Dendritic cell treated with granulocyte-macrophage colony-stimulating factor and Interleukin-4, amounts not matched to agents 40 ng/mL and 50 ng/mL, for 4 days (primary cell): ENCODE data around the gene CNTD1.

Experiments used
- H3K27ac Mint-ChIP-seq: one replicate; pipeline ENCODE4 v1.8.0; 2022; ENCODE audit warnings: mild to moderate bottlenecking, mixed read lengths
- H3K27me3 Mint-ChIP-seq: one replicate; pipeline ENCODE4 v1.8.0; 2022; ENCODE audit warnings: mild to moderate bottlenecking, mixed read lengths
- H3K36me3 Mint-ChIP-seq: one replicate; pipeline ENCODE4 v1.8.0; 2022; ENCODE audit warnings: low read depth, mixed read lengths
- H3K4me1 Mint-ChIP-seq: one replicate; pipeline ENCODE4 v1.8.0; 2022; ENCODE audit warnings: low read depth, mixed read lengths
- H3K4me3 Mint-ChIP-seq: one replicate; pipeline ENCODE4 v1.8.0; 2022; ENCODE audit warnings: mild to moderate bottlenecking, moderate library complexity, mixed read lengths
- H3K9me3 Mint-ChIP-seq: one replicate; pipeline ENCODE4 v1.8.0; 2022; ENCODE audit warnings: mixed read lengths
- intact Hi-C: fragments of 100-400 bp; cut with micrococcal nuclease; formaldehyde crosslinking; loops from one replicate; pipeline ENCODE4 v1.15.0; 2022

CNTD1 gene

GRCh38 chr17:42806249-42806648, 7.6 kb downstream of the CNTD1 start:
- Mint-ChIP-seq H3K4me1 (no peaks in the 10 kb centered on the region), H3K27me3 (no peaks in the 10 kb centered on the region), H3K27ac (no peak overlapping the region), H3K9me3 (no peaks in the 10 kb centered on the region), H3K4me3 (no peak overlapping the region), H3K36me3 (peaks cover 31% of the 10 kb centered on the region)
- intact Hi-C loops, result no loop called here

GRCh38 chr17:42809250-42809649, 10.6 kb downstream of the CNTD1 start:
- peaks cover 57% of the 10 kb centered on the region for H3K36me3 Mint-ChIP-seq
- H3K4me1 Mint-ChIP-seq, result no peaks in the 10 kb centered on the region
- H3K4me3 Mint-ChIP-seq, result no peak overlapping the region
- no peaks in the 10 kb centered on the region for H3K27me3 Mint-ChIP-seq
- H3K9me3 Mint-ChIP-seq, result no peaks in the 10 kb centered on the region
- intact Hi-C loops, result no loop called here
- no peak overlapping the region for H3K27ac Mint-ChIP-seq

- H3K9me3 Mint-ChIP-seq, result no peaks in the 10 kb centered on the region
- no peak overlapping the region for H3K4me3 Mint-ChIP-seq
- intact Hi-C loops, result no loop called here
- H3K4me1 Mint-ChIP-seq, result peaks cover 7% of the 10 kb centered on the region
- H3K27me3 Mint-ChIP-seq, result no peaks in the 10 kb centered on the region
- no peak overlapping the region for H3K27ac Mint-ChIP-seq
- peaks cover 96% of the 10 kb centered on the region for H3K36me3 Mint-ChIP-seq
Observed at GRCh38 chr17:42814633-42815399, 16.2 kb downstream of the CNTD1 start.

GRCh38 chr17:42817866-42818265, 19.2 kb downstream of the CNTD1 start:
- peaks cover 92% of the 10 kb centered on the region for H3K36me3 Mint-ChIP-seq
- no peak overlapping the region for H3K27ac Mint-ChIP-seq
- intact Hi-C loops, result no loop called here

GRCh38 chr17:42818379-42818778, 19.7 kb downstream of the CNTD1 start:
- no peaks in the 10 kb centered on the region for H3K9me3 Mint-ChIP-seq
- H3K27me3 Mint-ChIP-seq, result no peaks in the 10 kb centered on the region
- peaks cover 89% of the 10 kb centered on the region for H3K36me3 Mint-ChIP-seq
- no peak overlapping the region for H3K4me3 Mint-ChIP-seq
- intact Hi-C loops, result no loop called here
- H3K4me1 Mint-ChIP-seq, result peaks cover 8% of the 10 kb centered on the region
- H3K27ac Mint-ChIP-seq, result no peak overlapping the region

More at GRCh38 chr17:42817866-42818265, 19.2 kb downstream of the CNTD1 start:
- no peak overlapping the region for H3K4me3 Mint-ChIP-seq
- no peaks in the 10 kb centered on the region for H3K27me3 Mint-ChIP-seq
- H3K4me1 Mint-ChIP-seq, result peaks cover 7% of the 10 kb centered on the region
- H3K9me3 Mint-ChIP-seq, result no peaks in the 10 kb centered on the region

GRCh38 chr17:42819939-42820535, 21.4 kb downstream of the CNTD1 start:
- no peak overlapping the region for H3K4me3 Mint-ChIP-seq
- H3K27ac Mint-ChIP-seq, result peak overlapping the region; percentile 35
- H3K36me3 Mint-ChIP-seq, result peaks cover 80% of the 10 kb centered on the region
- H3K9me3 Mint-ChIP-seq, result no peaks in the 10 kb centered on the region
- peaks cover 16% of the 10 kb centered on the region for H3K4me1 Mint-ChIP-seq
- intact Hi-C loops, result loop anchor here (5.0 kb wide), 1 partner anchor 107 kb away; no protein-coding TSS in a partner anchor
- no peaks in the 10 kb centered on the region for H3K27me3 Mint-ChIP-seq

- intact Hi-C loops, result loop anchor here (5.0 kb wide), 1 partner anchor 106 kb away; no protein-coding TSS in a partner anchor
Observed at GRCh38 chr17:42821176-42821575, 22.5 kb downstream of the CNTD1 start.

GRCh38 chr17:42827472-42827871, 28.8 kb downstream of the CNTD1 start:
- Mint-ChIP-seq H3K4me3 (no peak overlapping the region), H3K27me3 (peaks cover 6% of the 10 kb centered on the region), H3K4me1 (peaks cover 19% of the 10 kb centered on the region), H3K9me3 (no peaks in the 10 kb centered on the region), H3K27ac (no peak overlapping the region), H3K36me3 (peaks cover 8% of the 10 kb centered on the region)
- intact Hi-C loops, result no loop called here

More at GRCh38 chr17:42821176-42821575, 22.5 kb downstream of the CNTD1 start:
- Mint-ChIP-seq H3K4me3 (no peak overlapping the region), H3K27ac (no peak overlapping the region), H3K4me1 (peaks cover 12% of the 10 kb centered on the region), H3K36me3 (peaks cover 69% of the 10 kb centered on the region), H3K27me3 (no peaks in the 10 kb centered on the region), H3K9me3 (no peaks in the 10 kb centered on the region)

- Mint-ChIP-seq H3K9me3 (no peaks in the 10 kb centered on the region), H3K27ac (no peak overlapping the region), H3K4me3 (no peak overlapping the region), H3K27me3 (peaks cover 6% of the 10 kb centered on the region), H3K4me1 (peaks cover 24% of the 10 kb centered on the region), H3K36me3 (peaks cover 25% of the 10 kb centered on the region)
- intact Hi-C loops, result no loop called here
Observed at GRCh38 chr17:42830971-42831370, 32.3 kb downstream of the CNTD1 start.

- Mint-ChIP-seq H3K9me3 (no peaks in the 10 kb centered on the region), H3K4me3 (peak overlapping the region; percentile 84), H3K36me3 (peaks cover 39% of the 10 kb centered on the region), H3K27me3 (peaks cover 6% of the 10 kb centered on the region), H3K27ac (peak overlapping the region; percentile 96), H3K4me1 (peaks cover 24% of the 10 kb centered on the region)
- intact Hi-C loops, result no loop called here
Observed at GRCh38 chr17:42832213-42832933, 33.7 kb downstream of the CNTD1 start.

- Mint-ChIP-seq H3K4me1 (peaks cover 24% of the 10 kb centered on the region), H3K27me3 (peaks cover 2% of the 10 kb centered on the region), H3K27ac (peak within 1 kb of the TSS; percentile 96), H3K9me3 (no peaks in the 10 kb centered on the region), H3K36me3 (peaks cover 47% of the 10 kb centered on the region), H3K4me3 (peak within 1 kb of the TSS; percentile 84)
- intact Hi-C loops, result no loop called here
Observed at GRCh38 chr17:42832934-42833766, 34.5 kb downstream of the CNTD1 start, which contains the start of gene PSME3. PSME3 (plus strand) TSS chr17:42833397; CDS start chr17:42833632, 235 bp downstream.

- H3K27me3 Mint-ChIP-seq, result no peaks in the 10 kb centered on the region
- peak overlapping the region; percentile 96 for H3K27ac Mint-ChIP-seq
- peaks cover 24% of the 10 kb centered on the region for H3K4me1 Mint-ChIP-seq
- intact Hi-C loops, result no loop called here
- H3K4me3 Mint-ChIP-seq, result peak overlapping the region; percentile 84
- H3K36me3 Mint-ChIP-seq, result peaks cover 54% of the 10 kb centered on the region
- no peaks in the 10 kb centered on the region for H3K9me3 Mint-ChIP-seq
Observed at GRCh38 chr17:42833767-42834422, 35.2 kb downstream of the CNTD1 start.

GRCh38 chr17:42835732-42836131, 37.1 kb downstream of the CNTD1 start:
- no peaks in the 10 kb centered on the region for H3K9me3 Mint-ChIP-seq
- H3K36me3 Mint-ChIP-seq, result peaks cover 73% of the 10 kb centered on the region
- intact Hi-C loops, result no loop called here
- no peak overlapping the region for H3K4me3 Mint-ChIP-seq
- peaks cover 24% of the 10 kb centered on the region for H3K4me1 Mint-ChIP-seq
- H3K27me3 Mint-ChIP-seq, result no peaks in the 10 kb centered on the region
- H3K27ac Mint-ChIP-seq, result no peak overlapping the region
